CD8-positive, alpha-beta memory T cell (primary cell): Measurements from ENCODE around the gene PRMT1. TPM values are rescaled to one million over a fixed set of nuclear protein-coding genes. Genes with fewer than 3 reads are reported as not detected.

ENCODE experiments used
- CTCF ChIA-PET: fragments of 350-600 bp; sonication (Branson Sonifier 250); formaldehyde crosslinking; loops from one replicate; lab custom pipeline; 2021; ENCODE audit warnings: antibody characterized with exemption; lab: Charles Lee
- POLR2A ChIA-PET: fragments of 350-600 bp; sonication (Branson Sonifier 250); formaldehyde crosslinking; loops from one replicate; lab custom pipeline; 2021; ENCODE audit warnings: antibody characterized with exemption; lab: Charles Lee
- DNase-seq, 5 donors: peaks; one replicate each; pipeline versions ENCODE4 v3.0.0 to v3.0.0-alpha.2; 2020 to 2022; ENCODE audit warnings: mixed read lengths in 1 of 5
- H3K27ac ChIP-seq: one replicate; pipeline ENCODE4 v1.7.0; 2013; ENCODE audit warnings: low read depth, mild to moderate bottlenecking, low read length, moderate library complexity
- H3K27me3 ChIP-seq: 2 replicates; pipeline ENCODE4 v1.7.0; 2013; ENCODE audit warnings: low read length, mild to moderate bottlenecking; ENCODE audit not compliant: insufficient read depth, poor library complexity, severe bottlenecking
- H3K36me3 ChIP-seq: 2 replicates; pipeline ENCODE4 v1.7.0; 2013; ENCODE audit warnings: mild to moderate bottlenecking, low read length, moderate library complexity; ENCODE audit not compliant: insufficient read depth
- H3K4me1 ChIP-seq: 2 replicates; pipeline ENCODE4 v1.7.0; 2013; ENCODE audit warnings: mild to moderate bottlenecking, low read length, moderate library complexity; ENCODE audit not compliant: insufficient read depth
- H3K4me3 ChIP-seq: 2 replicates; pipeline ENCODE4 v1.7.0; 2013; ENCODE audit warnings: mild to moderate bottlenecking, low read length
- H3K9me3 ChIP-seq: 2 replicates; pipeline ENCODE4 v1.7.0; 2013; ENCODE audit warnings: mild to moderate bottlenecking, low read length
- H3K27ac Mint-ChIP-seq, 8 donors: one replicate each; pipeline ENCODE4 v1.8.0; 2020 to 2021; ENCODE audit warnings: mixed read lengths in 8 of 8, mild to moderate bottlenecking in 6 of 8, inconsistent platforms in 3 of 8, moderate library complexity in 3 of 8
- H3K27me3 Mint-ChIP-seq, 2 donors: one replicate each; pipeline ENCODE4 v1.8.0; 2020 to 2021; ENCODE audit warnings: mixed read lengths in 2 of 2, mild to moderate bottlenecking in 1 of 2, moderate library complexity in 1 of 2
- H3K36me3 Mint-ChIP-seq, 3 donors: one replicate each; pipeline ENCODE4 v1.8.0; 2020 to 2021; ENCODE audit warnings: mixed read lengths in 3 of 3, inconsistent platforms in 1 of 3, mild to moderate bottlenecking in 1 of 3
- H3K4me1 Mint-ChIP-seq, 3 donors: one replicate each; pipeline ENCODE4 v1.8.0; 2020 to 2021; ENCODE audit warnings: mixed read lengths in 3 of 3, inconsistent platforms in 1 of 3, mild to moderate bottlenecking in 1 of 3
- H3K4me3 Mint-ChIP-seq, 7 donors: one replicate each; pipeline ENCODE4 v1.8.0; 2020 to 2021; ENCODE audit warnings: mixed read lengths in 7 of 7, mild to moderate bottlenecking in 6 of 7, moderate library complexity in 4 of 7, inconsistent platforms in 2 of 7
- H3K9me3 Mint-ChIP-seq, 5 donors: one replicate each; pipeline ENCODE4 v1.8.0; 2020 to 2022; ENCODE audit warnings: mixed read lengths in 5 of 5, mild to moderate bottlenecking in 3 of 5, moderate library complexity in 2 of 5, inconsistent platforms in 1 of 5
- polyA plus RNA-seq: library from polyadenylated mRNA; unstranded; fragments of 300-500 nt; fragmentation: Illumina TruSeq; gene quantifications from one replicate; pipeline ENCODE4 v1.2.3, GENCODE V29; 2021
- total RNA-seq, 2 experiments: library from RNA; stranded (reverse); gene quantifications; one replicate each; pipeline ENCODE4 v1.2.3, GENCODE V29; 2021

The PRMT1 gene
- total and polyA plus RNA-seq, 3 experiments from 2014 or later: 135 to 537 (median 529) TPM

DNA sequence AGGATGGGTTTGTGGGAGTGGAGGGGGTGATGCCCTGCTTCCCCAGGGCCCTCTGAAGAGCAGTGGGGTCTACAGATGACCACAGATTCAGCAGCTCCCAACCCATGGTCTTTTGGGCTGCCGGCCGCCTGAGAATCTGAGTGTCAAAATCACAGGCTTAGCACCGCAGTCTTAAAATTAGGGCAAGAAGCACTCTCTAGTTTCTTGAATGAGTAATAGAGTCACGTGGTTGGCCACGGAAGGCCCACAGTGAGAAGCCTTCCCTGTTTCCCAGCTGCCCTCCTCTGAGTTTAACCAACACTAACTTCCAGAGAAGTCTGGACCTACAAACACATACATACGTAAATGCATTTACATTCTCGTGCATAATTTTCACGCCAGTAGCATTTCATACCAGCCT is 5.2 kb downstream of the PRMT1 start:
- H3K9me3 ChIP-seq: no peaks in the 10 kb centered on the region
- peaks cover 15% of the 10 kb centered on the region for H3K36me3 ChIP-seq
- no peaks in the 10 kb centered on the region for H3K27me3 ChIP-seq
- CTCF ChIA-PET: interaction anchor here (1.5 to 1.9 kb wide), 2 partner anchors 111 to 176 kb away, joined by 4 to 10 read pairs; no protein-coding TSS in a partner anchor
- H3K4me1 Mint-ChIP-seq: peaks cover 21 to 32% (median 21%) of the 10 kb centered on the region in 3 donors
- H3K9me3 Mint-ChIP-seq: no peaks in the 10 kb centered on the region
- H3K27ac ChIP-seq: no peak overlapping the region
- peak overlapping the region in 1 of 7 donors; percentile 54 for H3K4me3 Mint-ChIP-seq
- POLR2A ChIA-PET: no interaction called here
- peak overlapping the region in 3 of 8 donors; percentile 14 to 79 (median 66) for H3K27ac Mint-ChIP-seq
- no peaks in the 10 kb centered on the region for H3K27me3 Mint-ChIP-seq
- no peak overlapping the region for H3K4me3 ChIP-seq
- no peak for DNase-seq
- peaks cover 26% of the 10 kb centered on the region for H3K4me1 ChIP-seq
- peaks cover 4 to 55% (median 9%) of the 10 kb centered on the region in 3 donors for H3K36me3 Mint-ChIP-seq

DNA sequence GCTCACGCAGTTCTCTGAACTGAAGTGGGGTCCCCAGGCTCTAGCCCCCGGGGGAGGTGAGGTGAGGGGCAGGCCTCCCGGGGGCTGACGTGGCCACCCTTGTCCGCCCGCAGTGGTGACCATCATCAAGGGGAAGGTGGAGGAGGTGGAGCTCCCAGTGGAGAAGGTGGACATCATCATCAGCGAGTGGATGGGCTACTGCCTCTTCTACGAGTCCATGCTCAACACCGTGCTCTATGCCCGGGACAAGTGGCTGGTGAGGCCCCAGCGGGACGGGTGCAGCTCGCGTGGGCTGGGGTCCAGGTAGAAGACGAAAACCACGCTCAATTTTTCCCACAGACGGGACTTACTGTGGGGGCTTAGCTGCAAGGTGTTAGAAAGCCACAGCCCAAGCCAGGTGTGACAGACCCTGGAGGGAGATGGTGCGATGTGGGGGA is 6.8 kb downstream of the PRMT1 start:
- peaks cover 4 to 66% (median 9%) of the 10 kb centered on the region in 3 donors for H3K36me3 Mint-ChIP-seq

GRCh38 chr19:49684251-49684982 is 7.3 kb downstream of the PRMT1 start:
- H3K27ac ChIP-seq: no peak overlapping the region
- no peaks in the 10 kb centered on the region for H3K9me3 Mint-ChIP-seq
- H3K36me3 Mint-ChIP-seq: peaks cover 4 to 66% (median 9%) of the 10 kb centered on the region in 3 donors
- ChIA-PET POLR2A (interaction anchor here (0.7 kb wide), 1 partner anchor 129 kb away, joined by 3 read pairs; no protein-coding TSS in a partner anchor), CTCF (interaction anchor here (0.8 kb wide), 1 partner anchor 11 kb away, joined by 3 read pairs; no protein-coding TSS in a partner anchor)
- H3K27ac Mint-ChIP-seq: no peak overlapping the region
- H3K27me3 Mint-ChIP-seq: no peaks in the 10 kb centered on the region
- peaks cover 15% of the 10 kb centered on the region for H3K36me3 ChIP-seq
- peaks cover 10 to 23% (median 12%) of the 10 kb centered on the region in 3 donors for H3K4me1 Mint-ChIP-seq
- no peak overlapping the region for H3K4me3 ChIP-seq
- no peaks in the 10 kb centered on the region for H3K9me3 ChIP-seq
- H3K27me3 ChIP-seq: no peaks in the 10 kb centered on the region
- H3K4me1 ChIP-seq: peaks cover 16% of the 10 kb centered on the region
- DNase-seq: no peak
- no peak overlapping the region for H3K4me3 Mint-ChIP-seq

More for the DNA sequence above, 6.8 kb downstream of the PRMT1 start:
- no peaks in the 10 kb centered on the region for H3K27me3 ChIP-seq
- peaks cover 12 to 25% (median 13%) of the 10 kb centered on the region in 3 donors for H3K4me1 Mint-ChIP-seq
- DNase-seq: no peak
- H3K9me3 ChIP-seq: no peaks in the 10 kb centered on the region
- H3K9me3 Mint-ChIP-seq: no peaks in the 10 kb centered on the region
- no peak overlapping the region for H3K27ac ChIP-seq
- H3K27me3 Mint-ChIP-seq: no peaks in the 10 kb centered on the region
- CTCF ChIA-PET: interaction anchor here (0.7 kb wide), 1 partner anchor 365 kb away, joined by 3 read pairs; no protein-coding TSS in a partner anchor
- H3K4me3 ChIP-seq: no peak overlapping the region
- peak overlapping the region in 1 of 7 donors; percentile 66 for H3K4me3 Mint-ChIP-seq
- H3K36me3 ChIP-seq: peaks cover 15% of the 10 kb centered on the region
- no peak overlapping the region for H3K27ac Mint-ChIP-seq
- H3K4me1 ChIP-seq: peaks cover 16% of the 10 kb centered on the region
- POLR2A ChIA-PET: no interaction called here

DNA sequence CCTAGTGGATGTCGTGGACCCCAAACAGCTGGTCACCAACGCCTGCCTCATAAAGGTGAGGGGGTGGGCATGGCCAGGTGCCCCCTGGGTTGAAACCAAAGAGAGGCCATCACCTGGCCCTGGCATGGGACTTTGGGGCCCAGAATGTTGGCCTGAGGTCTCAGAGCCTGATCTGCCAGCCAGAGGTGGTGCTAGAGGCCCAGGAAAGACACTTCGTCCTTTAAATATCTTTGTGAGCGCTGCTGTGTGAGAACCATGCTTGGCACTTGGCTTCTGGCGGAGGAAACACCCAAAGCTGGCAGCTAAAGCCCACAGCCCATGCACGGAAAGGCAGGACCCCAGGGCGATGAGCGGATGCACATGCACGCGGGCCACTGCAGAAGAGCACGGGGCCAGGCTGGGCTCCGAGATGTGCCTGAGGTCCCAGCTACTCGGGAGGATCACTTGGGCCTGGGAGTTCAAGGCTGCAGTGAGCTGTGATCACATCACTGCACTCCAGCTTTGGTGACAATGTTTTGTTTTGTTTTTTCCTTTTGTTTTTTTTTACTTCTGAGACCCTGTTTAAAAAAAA is 8.0 kb downstream of the PRMT1 start:
- Histone ChIP-seq H3K4me1 (peaks cover 12% of the 10 kb centered on the region), H3K9me3 (no peaks in the 10 kb centered on the region), H3K27me3 (no peaks in the 10 kb centered on the region), H3K27ac (no peak overlapping the region), H3K4me3 (no peak overlapping the region), H3K36me3 (peaks cover 15% of the 10 kb centered on the region)
- POLR2A ChIA-PET: interaction anchor here (0.5 to 0.7 kb wide), 3 partner anchors 94 to 293 kb away, joined by 3 to 7 read pairs (median 3); no protein-coding TSS in a partner anchor
- no peak for DNase-seq
- no peaks in the 10 kb centered on the region for H3K9me3 Mint-ChIP-seq
- peaks cover 4 to 66% (median 9%) of the 10 kb centered on the region in 3 donors for H3K36me3 Mint-ChIP-seq
- CTCF ChIA-PET: interaction anchor here (0.8 kb wide), 1 partner anchor 11 kb away, joined by 3 read pairs; no protein-coding TSS in a partner anchor
- H3K4me3 Mint-ChIP-seq: no peak overlapping the region
- H3K27ac Mint-ChIP-seq: peak overlapping the region in 1 of 8 donors; percentile 54
- peaks cover 2 to 3% of the 10 kb centered on the region in 2 donors for H3K27me3 Mint-ChIP-seq
- H3K4me1 Mint-ChIP-seq: peaks cover 6 to 22% (median 7%) of the 10 kb centered on the region in 3 donors

DNA sequence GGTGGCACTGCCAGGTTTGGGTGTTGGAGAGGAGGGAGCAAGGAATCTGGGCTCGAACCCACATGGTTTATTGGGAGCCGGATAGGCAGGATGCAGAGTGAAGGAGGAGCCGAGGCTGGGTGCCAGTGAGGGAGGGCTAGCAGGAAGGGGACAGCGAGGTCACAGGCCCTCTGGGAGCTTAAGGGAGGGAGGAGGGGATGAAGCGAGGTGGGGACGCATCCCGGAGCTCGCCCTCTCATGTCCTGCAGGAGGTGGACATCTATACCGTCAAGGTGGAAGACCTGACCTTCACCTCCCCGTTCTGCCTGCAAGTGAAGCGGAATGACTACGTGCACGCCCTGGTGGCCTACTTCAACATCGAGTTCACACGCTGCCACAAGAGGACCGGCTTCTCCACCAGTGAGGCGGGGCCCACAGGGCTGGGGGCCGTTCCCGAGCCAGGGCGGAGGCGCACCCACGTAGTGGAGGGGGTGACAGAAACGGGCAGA is 8.8 kb downstream of the PRMT1 start:
- ChIA-PET CTCF (no interaction called here), POLR2A (interaction anchor here (0.5 to 0.6 kb wide), 2 partner anchors 95 to 294 kb away, joined by 3 to 7 read pairs; no protein-coding TSS in a partner anchor)
- H3K9me3 ChIP-seq: no peaks in the 10 kb centered on the region
- H3K27me3 ChIP-seq: no peaks in the 10 kb centered on the region
- Mint-ChIP-seq H3K27me3 (peaks cover 8 to 11% of the 10 kb centered on the region in 2 donors), H3K4me3 (no peak overlapping the region), H3K36me3 (peaks cover 5 to 65% (median 8%) of the 10 kb centered on the region in 3 donors), H3K9me3 (no peaks in the 10 kb centered on the region), H3K4me1 (peaks cover 9 to 22% (median 10%) of the 10 kb centered on the region in 3 donors), H3K27ac (no peak overlapping the region)
- DNase-seq: no peak
- H3K36me3 ChIP-seq: peaks cover 15% of the 10 kb centered on the region
- H3K4me1 ChIP-seq: peaks cover 13% of the 10 kb centered on the region
- H3K4me3 ChIP-seq: no peak overlapping the region
- H3K27ac ChIP-seq: no peak overlapping the region

DNA sequence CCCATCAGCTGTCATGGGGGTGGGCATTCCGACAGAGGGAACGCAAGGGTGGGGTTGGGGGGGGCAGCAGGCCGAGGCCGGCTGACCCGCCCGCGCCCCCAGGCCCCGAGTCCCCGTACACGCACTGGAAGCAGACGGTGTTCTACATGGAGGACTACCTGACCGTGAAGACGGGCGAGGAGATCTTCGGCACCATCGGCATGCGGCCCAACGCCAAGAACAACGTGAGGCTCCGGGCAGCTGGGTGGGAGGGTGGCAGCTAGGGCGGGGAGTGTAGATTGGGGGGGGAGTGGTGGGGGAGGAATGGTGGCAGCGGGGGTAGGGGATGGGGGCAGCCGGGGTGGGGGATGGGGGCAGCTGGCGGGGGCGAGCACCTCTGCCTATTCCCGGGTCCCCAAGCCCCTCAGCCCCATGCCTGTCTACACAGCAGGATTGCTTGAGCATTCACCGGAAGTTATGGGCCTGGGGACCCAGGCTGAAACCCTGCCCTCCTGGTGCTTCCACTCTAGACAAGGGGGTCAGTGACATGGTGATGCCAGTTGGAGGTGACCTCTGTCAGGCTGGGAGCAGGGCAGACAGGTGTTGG is 9.5 kb downstream of the PRMT1 start:
- CTCF ChIA-PET: interaction anchor here (1.0 to 1.6 kb wide), 2 partner anchors 8 to 116 kb away, joined by 3 to 5 read pairs; no protein-coding TSS in a partner anchor
- H3K36me3 ChIP-seq: peaks cover 15% of the 10 kb centered on the region
- H3K4me1 ChIP-seq: peaks cover 17% of the 10 kb centered on the region

DNA sequence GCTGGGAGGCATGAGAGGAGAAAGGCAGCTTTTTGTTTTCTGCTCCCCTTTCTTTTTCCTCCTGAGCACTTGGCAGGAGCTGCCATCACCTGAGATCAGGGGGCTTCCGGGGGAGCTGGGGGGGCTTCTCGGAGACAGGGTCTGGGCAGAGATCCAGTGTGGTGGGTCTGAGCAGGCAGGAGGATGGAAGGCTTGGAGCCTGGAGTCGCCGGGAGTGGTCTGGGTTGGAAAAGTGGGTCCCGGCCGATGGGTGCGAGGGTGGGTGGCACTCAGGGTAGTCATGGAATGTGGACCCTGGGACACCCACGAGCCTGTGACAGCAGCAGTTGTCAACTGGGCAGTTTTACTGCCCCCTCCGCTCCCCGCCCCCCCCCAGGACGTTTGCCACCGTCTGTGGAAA is 10.1 kb downstream of the PRMT1 start:
- no peaks in the 10 kb centered on the region for H3K9me3 Mint-ChIP-seq
- no peak overlapping the region for H3K27ac Mint-ChIP-seq
- H3K36me3 ChIP-seq: peaks cover 11% of the 10 kb centered on the region
- H3K4me1 Mint-ChIP-seq: peaks cover 13 to 27% (median 14%) of the 10 kb centered on the region in 3 donors
- H3K9me3 ChIP-seq: no peaks in the 10 kb centered on the region
- ChIA-PET POLR2A (interaction anchor here (0.5 kb wide), 1 partner anchor 96 kb away, joined by 4 read pairs; no protein-coding TSS in a partner anchor), CTCF (interaction anchor here (1.0 to 1.6 kb wide), 2 partner anchors 8 to 117 kb away, joined by 3 to 5 read pairs; no protein-coding TSS in a partner anchor)
- no peak for DNase-seq
- no peak overlapping the region for H3K4me3 Mint-ChIP-seq
- peaks cover 17% of the 10 kb centered on the region for H3K4me1 ChIP-seq
- H3K27ac ChIP-seq: no peak overlapping the region
- peaks cover 13 to 16% of the 10 kb centered on the region in 2 donors for H3K27me3 Mint-ChIP-seq
- H3K36me3 Mint-ChIP-seq: peaks cover 3 to 55% (median 8%) of the 10 kb centered on the region in 3 donors
- H3K4me3 ChIP-seq: no peak overlapping the region
- no peaks in the 10 kb centered on the region for H3K27me3 ChIP-seq

More for the DNA sequence above, 9.5 kb downstream of the PRMT1 start:
- Histone ChIP-seq H3K27me3 (no peaks in the 10 kb centered on the region), H3K9me3 (no peaks in the 10 kb centered on the region), H3K27ac (no peak overlapping the region), H3K4me3 (no peak overlapping the region)
- H3K9me3 Mint-ChIP-seq: no peaks in the 10 kb centered on the region
- H3K4me3 Mint-ChIP-seq: no peak overlapping the region
- H3K36me3 Mint-ChIP-seq: peaks cover 3 to 60% (median 8%) of the 10 kb centered on the region in 3 donors
- POLR2A ChIA-PET: no interaction called here
- H3K27me3 Mint-ChIP-seq: peaks cover 13 to 15% of the 10 kb centered on the region in 2 donors
- no peak overlapping the region for H3K27ac Mint-ChIP-seq
- peaks cover 13 to 26% (median 14%) of the 10 kb centered on the region in 3 donors for H3K4me1 Mint-ChIP-seq
- DNase-seq: no peak
